ENCODE data around the gene WDR18. TPM values are rescaled to one million over a fixed set of nuclear protein-coding genes. Genes with fewer than 3 reads are reported as not detected.

The WDR18 gene
- total RNA-seq, 2 donors from 2014 or later: 68.6 to 85.6 TPM

DNA sequence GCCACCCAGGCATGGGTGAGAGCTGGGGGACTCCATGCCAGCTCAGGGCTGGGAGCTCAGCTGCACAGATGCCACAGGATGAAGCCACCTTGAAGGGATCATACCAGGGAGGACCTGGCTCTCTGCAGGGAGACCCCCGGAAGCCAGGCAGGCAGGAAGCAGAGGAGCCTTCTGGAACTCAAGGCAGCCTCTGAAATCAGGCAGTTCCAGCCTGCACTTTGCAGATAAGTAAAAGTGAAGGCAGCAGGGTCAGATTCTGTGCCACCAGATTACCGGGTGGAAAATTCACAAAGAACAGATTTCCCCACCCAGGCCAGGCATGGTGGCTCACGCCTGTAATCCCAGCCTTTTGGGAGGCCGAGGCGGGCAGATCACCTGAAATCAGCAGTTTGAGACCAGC is 34.2 kb downstream of the WDR18 start:
- no peaks in the 10 kb centered on the region for H3K9me3 ChIP-seq (ENCODE audit: control insufficient read depth, low read length)
- Mint-ChIP-seq H3K9me3 (no peaks in the 10 kb centered on the region), H3K27ac (no peak overlapping the region), H3K4me1 (peaks cover 7% of the 10 kb centered on the region), H3K36me3 (ENCODE audit: low read depth) (no peaks in the 10 kb centered on the region), H3K27me3 (ENCODE audit: insufficient read depth) (peaks cover 1% of the 10 kb centered on the region), H3K4me3 (peak overlapping the region; percentile 89)
- no peak overlapping the region for H3K4me3 ChIP-seq (ENCODE audit: low read length)
- TF ChIP-seq, protein P1, sequence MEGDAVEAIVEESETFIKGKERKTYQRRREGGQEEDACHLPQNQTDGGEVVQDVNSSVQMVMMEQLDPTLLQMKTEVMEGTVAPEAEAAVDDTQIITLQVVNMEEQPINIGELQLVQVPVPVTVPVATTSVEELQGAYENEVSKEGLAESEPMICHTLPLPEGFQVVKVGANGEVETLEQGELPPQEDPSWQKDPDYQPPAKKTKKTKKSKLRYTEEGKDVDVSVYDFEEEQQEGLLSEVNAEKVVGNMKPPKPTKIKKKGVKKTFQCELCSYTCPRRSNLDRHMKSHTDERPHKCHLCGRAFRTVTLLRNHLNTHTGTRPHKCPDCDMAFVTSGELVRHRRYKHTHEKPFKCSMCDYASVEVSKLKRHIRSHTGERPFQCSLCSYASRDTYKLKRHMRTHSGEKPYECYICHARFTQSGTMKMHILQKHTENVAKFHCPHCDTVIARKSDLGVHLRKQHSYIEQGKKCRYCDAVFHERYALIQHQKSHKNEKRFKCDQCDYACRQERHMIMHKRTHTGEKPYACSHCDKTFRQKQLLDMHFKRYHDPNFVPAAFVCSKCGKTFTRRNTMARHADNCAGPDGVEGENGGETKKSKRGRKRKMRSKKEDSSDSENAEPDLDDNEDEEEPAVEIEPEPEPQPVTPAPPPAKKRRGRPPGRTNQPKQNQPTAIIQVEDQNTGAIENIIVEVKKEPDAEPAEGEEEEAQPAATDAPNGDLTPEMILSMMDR (conservative IDR thresholded peaks at IDR 0.05): no peak
- H3K4me1 ChIP-seq (ENCODE audit: control insufficient read depth, insufficient read depth, low read length): peaks cover 13% of the 10 kb centered on the region
- no peak overlapping the region for H3K27ac ChIP-seq (ENCODE audit: low read depth, low read length)
- H3K27me3 ChIP-seq (ENCODE audit: control insufficient read depth, insufficient read depth, low read length, poor library complexity, severe bottlenecking): no peaks in the 10 kb centered on the region
- DNase-seq: no peak
- WGBS, 2 experiments (ENCODE audit: insufficient coverage in 1 of 2, insufficient read length in 1 of 2): 94 to 98% methylated on average over 4 to 5 of the region's 5 CpGs
- H3K9ac ChIP-seq (ENCODE audit: extremely low read depth, low read length, poor library complexity, severe bottlenecking): no peak overlapping the region
- H3K36me3 ChIP-seq (ENCODE audit: control insufficient read depth, insufficient read depth, low read length): peaks cover 10% of the 10 kb centered on the region

DNA sequence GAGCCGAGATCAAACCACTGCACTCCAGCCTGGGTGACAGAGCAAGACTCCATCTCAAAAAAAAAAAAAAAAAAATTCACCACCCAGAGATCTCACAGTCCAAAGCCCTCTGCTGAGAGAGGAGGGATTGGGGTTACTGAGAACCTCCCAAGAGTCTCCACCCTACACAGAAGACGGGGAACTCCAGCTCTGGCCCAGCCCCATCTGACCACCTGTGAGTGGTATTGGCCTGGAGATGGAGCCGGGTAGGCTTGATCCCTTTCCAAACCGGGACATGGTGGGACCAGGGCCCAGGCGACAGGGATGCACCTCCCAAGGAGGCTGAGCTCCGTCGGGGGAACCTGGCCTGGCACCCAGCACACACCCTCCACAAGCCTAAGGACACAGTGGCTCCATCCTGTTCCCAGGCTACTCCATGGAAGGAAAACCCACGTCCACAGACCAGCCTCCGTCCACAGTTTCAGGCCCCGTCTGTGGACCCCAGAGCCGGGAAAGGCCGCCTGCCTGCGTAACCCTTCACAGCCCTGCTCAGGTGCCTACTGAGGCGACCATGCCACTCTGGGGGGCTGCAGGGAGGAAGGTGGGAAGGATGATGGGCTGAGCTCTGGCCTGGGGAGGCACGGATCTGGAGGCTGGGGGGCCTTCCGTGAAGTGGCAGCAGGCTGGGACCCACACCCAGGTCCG is 34.9 kb downstream of the WDR18 start:
- DNase-seq: no peak
- H3K9me3 Mint-ChIP-seq: no peaks in the 10 kb centered on the region
- peak overlapping the region; percentile 89 for H3K4me3 Mint-ChIP-seq
- peaks cover 13% of the 10 kb centered on the region for H3K4me1 ChIP-seq (ENCODE audit: control insufficient read depth, insufficient read depth, low read length)
- no peaks in the 10 kb centered on the region for H3K36me3 Mint-ChIP-seq (ENCODE audit: low read depth)
- H3K27me3 Mint-ChIP-seq (ENCODE audit: insufficient read depth): peaks cover 1% of the 10 kb centered on the region
- WGBS, 2 experiments (ENCODE audit: insufficient coverage in 1 of 2, insufficient read length in 1 of 2): 87 to 91% methylated on average over 9 to 17 of the region's 17 CpGs
- no peak overlapping the region for H3K9ac ChIP-seq (ENCODE audit: extremely low read depth, low read length, poor library complexity, severe bottlenecking)
- H3K9me3 ChIP-seq (ENCODE audit: control insufficient read depth, low read length): no peaks in the 10 kb centered on the region
- no peaks in the 10 kb centered on the region for H3K27me3 ChIP-seq (ENCODE audit: control insufficient read depth, insufficient read depth, low read length, poor library complexity, severe bottlenecking)
- H3K27ac ChIP-seq (ENCODE audit: low read depth, low read length): no peak overlapping the region
- H3K36me3 ChIP-seq (ENCODE audit: control insufficient read depth, insufficient read depth, low read length): peaks cover 8% of the 10 kb centered on the region
- H3K27ac Mint-ChIP-seq: peak overlapping the region; percentile 35
- H3K4me3 ChIP-seq (ENCODE audit: low read length): peak overlapping the region; percentile 92
- peaks cover 7% of the 10 kb centered on the region for H3K4me1 Mint-ChIP-seq
- TF ChIP-seq, protein P1 (conservative IDR thresholded peaks at IDR 0.05): no peak

DNA sequence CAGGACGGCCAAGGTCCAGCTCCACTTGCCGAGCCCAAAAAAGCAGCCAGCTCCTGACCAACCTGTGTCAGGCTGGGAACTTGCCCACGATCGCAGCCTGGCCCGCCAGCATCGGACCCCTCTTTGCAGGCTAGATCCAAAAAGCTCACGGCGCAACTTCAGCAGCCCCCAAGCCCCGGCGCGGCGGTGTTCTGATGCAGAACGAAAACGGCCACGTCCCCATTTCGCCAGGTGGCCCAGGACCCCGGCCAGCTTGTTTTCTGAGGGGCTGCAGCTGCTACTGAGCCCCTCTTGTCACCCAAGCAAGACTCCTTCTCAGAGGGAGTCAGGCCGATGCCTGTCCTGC is 35.4 kb downstream of the WDR18 start:
- H3K27ac Mint-ChIP-seq: no peak overlapping the region
- no peaks in the 10 kb centered on the region for H3K27me3 ChIP-seq (ENCODE audit: control insufficient read depth, insufficient read depth, low read length, poor library complexity, severe bottlenecking)

More for the DNA sequence above, 35.4 kb downstream of the WDR18 start:
- Histone ChIP-seq H3K27ac (ENCODE audit: low read depth, low read length) (no peak overlapping the region), H3K9me3 (ENCODE audit: control insufficient read depth, low read length) (no peaks in the 10 kb centered on the region), H3K9ac (ENCODE audit: extremely low read depth, low read length, poor library complexity, severe bottlenecking) (peak overlapping the region; percentile 93), H3K4me1 (ENCODE audit: control insufficient read depth, insufficient read depth, low read length) (peaks cover 13% of the 10 kb centered on the region), H3K4me3 (ENCODE audit: low read length) (peak overlapping the region; percentile 92), H3K36me3 (ENCODE audit: control insufficient read depth, insufficient read depth, low read length) (peaks cover 8% of the 10 kb centered on the region)
- Mint-ChIP-seq H3K4me3 (peak overlapping the region; percentile 89), H3K9me3 (no peaks in the 10 kb centered on the region), H3K4me1 (peaks cover 7% of the 10 kb centered on the region), H3K27me3 (ENCODE audit: insufficient read depth) (peaks cover 1% of the 10 kb centered on the region), H3K36me3 (ENCODE audit: low read depth) (no peaks in the 10 kb centered on the region)
- DNase-seq: no peak
- TF ChIP-seq, protein P1 (conservative IDR thresholded peaks at IDR 0.05): no peak
- 86 to 89% methylated on average over 12 to 18 of the region's 18 CpGs for WGBS, 2 experiments (ENCODE audit: insufficient coverage in 1 of 2, insufficient read length in 1 of 2)

All from endodermal cell (in vitro differentiated cells).